ENCODE measurements around the gene NPDC1. TPM values are rescaled to one million over a fixed set of nuclear protein-coding genes. Genes with fewer than 3 reads are reported as not detected.

NPDC1 gene
- total RNA-seq, 4 donors from 2014 or later = 25.2 to 221 (median 59.2) TPM

- Histone ChIP-seq H3K36me3 (no peaks in the 10 kb centered on the region), H3K4me3 (no peak overlapping the region), H3K27me3 (no peaks in the 10 kb centered on the region), H3K9me3 (no peaks in the 10 kb centered on the region), H3K27ac (no peak overlapping the region), H3K4me1 (peaks cover 0 to 19% of the 10 kb centered on the region in 2 donors)
- TF ChIP-seq, protein P1, sequence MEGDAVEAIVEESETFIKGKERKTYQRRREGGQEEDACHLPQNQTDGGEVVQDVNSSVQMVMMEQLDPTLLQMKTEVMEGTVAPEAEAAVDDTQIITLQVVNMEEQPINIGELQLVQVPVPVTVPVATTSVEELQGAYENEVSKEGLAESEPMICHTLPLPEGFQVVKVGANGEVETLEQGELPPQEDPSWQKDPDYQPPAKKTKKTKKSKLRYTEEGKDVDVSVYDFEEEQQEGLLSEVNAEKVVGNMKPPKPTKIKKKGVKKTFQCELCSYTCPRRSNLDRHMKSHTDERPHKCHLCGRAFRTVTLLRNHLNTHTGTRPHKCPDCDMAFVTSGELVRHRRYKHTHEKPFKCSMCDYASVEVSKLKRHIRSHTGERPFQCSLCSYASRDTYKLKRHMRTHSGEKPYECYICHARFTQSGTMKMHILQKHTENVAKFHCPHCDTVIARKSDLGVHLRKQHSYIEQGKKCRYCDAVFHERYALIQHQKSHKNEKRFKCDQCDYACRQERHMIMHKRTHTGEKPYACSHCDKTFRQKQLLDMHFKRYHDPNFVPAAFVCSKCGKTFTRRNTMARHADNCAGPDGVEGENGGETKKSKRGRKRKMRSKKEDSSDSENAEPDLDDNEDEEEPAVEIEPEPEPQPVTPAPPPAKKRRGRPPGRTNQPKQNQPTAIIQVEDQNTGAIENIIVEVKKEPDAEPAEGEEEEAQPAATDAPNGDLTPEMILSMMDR (IDR thresholded peaks at IDR 0.05) = no peak
- no peak for TF ChIP-seq POLR2A (IDR thresholded peaks at IDR 0.05)
- intact Hi-C loops (cut with DNase I; ENCODE audit: low total_unique reads) = no loop called here
- DNase-seq = no peak
These were observed 51.6 kb downstream of the NPDC1 start for GRCh38 chr9:136994180-136994887.

GRCh38 chr9:136992819-136993369, 53.1 kb downstream of the NPDC1 start:
- DNase-seq = no peak
- Histone ChIP-seq H3K36me3 (no peaks in the 10 kb centered on the region), H3K4me3 (peak overlapping the region; percentile 46 to 88), H3K27ac (peak overlapping the region; percentile 36 to 59), H3K9me3 (no peaks in the 10 kb centered on the region), H3K27me3 (no peaks in the 10 kb centered on the region), H3K4me1 (peaks cover 0 to 19% of the 10 kb centered on the region in 2 donors)
- TF ChIP-seq POLR2A (IDR thresholded peaks at IDR 0.05) = no peak
- TF ChIP-seq, protein P1 (IDR thresholded peaks at IDR 0.05) = no peak
- intact Hi-C loops (cut with DNase I; ENCODE audit: low total_unique reads) = no loop called here

DNA sequence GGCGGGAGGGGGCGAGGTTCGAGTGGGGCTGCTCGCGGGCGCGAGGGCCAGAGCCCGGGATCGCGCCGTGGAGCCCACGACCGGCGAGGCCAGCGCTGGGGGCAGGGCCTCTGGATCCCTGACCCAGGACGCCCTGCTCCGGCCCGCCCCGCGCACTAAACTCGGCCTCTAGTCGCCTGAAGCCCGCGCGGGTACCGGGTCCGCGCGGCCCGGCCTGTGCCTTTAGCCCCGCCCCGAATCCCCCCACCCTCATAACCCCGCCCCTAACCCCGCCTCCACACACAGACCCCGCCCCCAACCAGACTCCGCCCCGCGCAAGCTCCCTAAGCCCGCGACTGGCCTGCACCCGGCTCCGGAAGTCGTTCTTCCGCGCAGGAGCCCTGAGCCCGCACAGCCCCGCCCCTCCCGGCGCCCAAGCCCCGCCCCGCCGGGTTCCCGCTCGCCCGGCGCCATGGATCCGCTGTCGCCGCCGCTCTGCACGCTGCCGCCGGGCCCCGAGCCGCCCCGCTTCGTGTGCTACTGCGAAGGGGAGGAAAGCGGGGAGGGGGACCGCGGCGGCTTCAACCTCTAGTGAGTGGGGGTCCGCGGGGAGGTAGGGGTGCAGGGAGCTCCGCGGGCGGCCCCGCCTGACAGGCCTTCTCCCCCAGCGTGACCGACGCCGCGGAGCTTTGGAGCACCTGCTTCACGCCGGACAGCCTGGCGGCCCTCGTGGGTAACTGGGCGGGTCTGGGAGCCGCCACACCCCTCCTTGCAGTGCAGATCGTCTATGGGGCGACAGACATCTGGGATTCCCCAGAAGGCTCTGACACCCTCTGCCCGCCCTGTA, 53.8 kb downstream of the NPDC1 start, which contains the start of gene PAXX:
Gene PAXX, plus strand, starts transcription at position 430 of the 826 bp plus-strand sequence. Its CDS starts 22 bp downstream, at position 452.
- intact Hi-C loops (cut with DNase I; ENCODE audit: low total_unique reads) = no loop called here
- peak; percentile 89 to 91 for DNase-seq
- Histone ChIP-seq H3K4me3 (peak within 1 kb of the TSS; percentile 46 to 88), H3K9me3 (no peaks in the 10 kb centered on the region), H3K27me3 (no peaks in the 10 kb centered on the region), H3K4me1 (peaks cover 0 to 19% of the 10 kb centered on the region in 2 donors), H3K36me3 (no peaks in the 10 kb centered on the region), H3K27ac (peak within 1 kb of the TSS; percentile 83 to 91)
- TF ChIP-seq POLR2A (IDR thresholded peaks at IDR 0.05) = peak in 1 of 2 donors; percentile 35
- TF ChIP-seq, protein P1 (IDR thresholded peaks at IDR 0.05) = peak in 1 of 4 experiments; percentile 2

GRCh38 chr9:136990242-136990911, 55.6 kb downstream of the NPDC1 start:
- Histone ChIP-seq H3K9me3 (no peaks in the 10 kb centered on the region), H3K27ac (no peak overlapping the region), H3K36me3 (no peaks in the 10 kb centered on the region), H3K4me3 (no peak overlapping the region), H3K27me3 (peaks cover 0 to 12% of the 10 kb centered on the region in 2 donors), H3K4me1 (peaks cover 0 to 6% of the 10 kb centered on the region in 2 donors)
- no peak for TF ChIP-seq POLR2A (IDR thresholded peaks at IDR 0.05)
- TF ChIP-seq, protein P1 (IDR thresholded peaks at IDR 0.05) = no peak
- intact Hi-C loops (cut with DNase I; ENCODE audit: low total_unique reads) = no loop called here
- no peak for DNase-seq

Small RNA genes lying within 50 kb of the gene (small RNA-seq; reads per million reads assigned to genes)
- not detected for gene RF00153

Other genes starting within 250 kb of the NPDC1 start
- gene CCDC183, start 249.8 kb downstream of the NPDC1 start, total RNA-seq = 1 to 10 TPM in 2 of 4 donors, not detected in 2; 2.0 TPM
- 10 to 100 TPM; 28.8 to 57.9 (median 39.6) TPM for gene RABL6, start 238.2 kb downstream of the NPDC1 start, total RNA-seq
- gene AJM1, start 203.7 kb downstream of the NPDC1 start, total RNA-seq = 1 to 10 TPM in 3 of 4 donors, not detected in 1; 1.3 to 3.6 (median 3.6) TPM
- gene PHPT1, start 196.8 kb downstream of the NPDC1 start, total RNA-seq = 10 to 100 TPM; 12.4 to 55.5 (median 31.4) TPM
- 1 to 10 TPM in 2 of 4 donors, under 1 TPM in 1, not detected in 1; 0.26 to 4.3 (median 4.2) TPM for gene MAMDC4, start 193.8 kb downstream of the NPDC1 start, total RNA-seq
- gene EDF1, start 179.9 kb downstream of the NPDC1 start, total RNA-seq = 100 to 1,000 TPM in 3 of 4 donors, 10 to 100 TPM in 1; 75.6 to 244 (median 144) TPM
- 10 to 100 TPM in 3 of 4 donors, under 1 TPM in 1; 0.88 to 22.1 (median 11.9) TPM for gene TRAF2, start 159.7 kb downstream of the NPDC1 start, total RNA-seq
- gene FBXW5, start 101.4 kb downstream of the NPDC1 start, total RNA-seq = 100 to 1,000 TPM in 1 of 4 donors, 10 to 100 TPM in 3; 67.4 to 111 (median 75.3) TPM
- not detected for gene C8G, start 100.9 kb downstream of the NPDC1 start, total RNA-seq
- gene LCN12, start 93.9 kb downstream of the NPDC1 start, total RNA-seq = 10 to 100 TPM in 2 of 4 donors, 1 to 10 TPM in 1, not detected in 1; 5.4 to 43.2 (median 10.3) TPM
- 100 to 1,000 TPM in 1 of 4 donors, 10 to 100 TPM in 3; 13.5 to 116 (median 58.8) TPM for gene PTGDS, start 68.7 kb downstream of the NPDC1 start, total RNA-seq
- gene LCNL1, start 63.2 kb downstream of the NPDC1 start, total RNA-seq = 1 to 10 TPM in 1 of 4 donors, under 1 TPM in 3; under 0.01 to 6.9 (median 0.54) TPM
- 10 to 100 TPM; 14.2 to 39.5 (median 18.8) TPM for gene PAXX, start 53.8 kb downstream of the NPDC1 start, total RNA-seq
- gene CLIC3, start 49.6 kb downstream of the NPDC1 start, total RNA-seq = 1 to 10 TPM in 2 of 4 donors, not detected in 2; 1.5 TPM
- gene ABCA2, start 17.9 kb downstream of the NPDC1 start, total RNA-seq = 10 to 100 TPM; 24.8 to 36.9 (median 26.1) TPM
- gene FUT7, start 14.1 kb downstream of the NPDC1 start, total RNA-seq = not detected
- gene ENTPD2, start 7.9 kb upstream of the NPDC1 start, total RNA-seq = 10 to 100 TPM in 1 of 4 donors, 1 to 10 TPM in 1, not detected in 2; 2.4 to 11.5 TPM
- gene SAPCD2, start 24.4 kb upstream of the NPDC1 start, total RNA-seq = 1 to 10 TPM in 2 of 4 donors, under 1 TPM in 1, not detected in 1; 0.15 to 5.9 (median 1.0) TPM
- gene UAP1L1, start 31.3 kb upstream of the NPDC1 start, total RNA-seq = 10 to 100 TPM in 1 of 4 donors, 1 to 10 TPM in 2, under 1 TPM in 1; 0.51 to 13.8 (median 5.3) TPM
- 10 to 100 TPM; 32.9 to 65.0 (median 47.5) TPM for gene MAN1B1, start 40.8 kb upstream of the NPDC1 start, total RNA-seq
- gene DPP7, start 68.6 kb upstream of the NPDC1 start, total RNA-seq = 100 to 1,000 TPM in 1 of 4 donors, 10 to 100 TPM in 3; 23.2 to 100 (median 76.8) TPM
- gene GRIN1, start 93.0 kb upstream of the NPDC1 start, total RNA-seq = not detected
- under 1 TPM in 1 of 4 donors, not detected in 3; 0.29 TPM for gene LRRC26, start 123.9 kb upstream of the NPDC1 start, total RNA-seq
- gene TMEM210, start 125.9 kb upstream of the NPDC1 start, total RNA-seq = not detected
- gene ANAPC2, start 142.4 kb upstream of the NPDC1 start, total RNA-seq = 10 to 100 TPM in 3 of 4 donors, 1 to 10 TPM in 1; 6.7 to 65.6 (median 24.9) TPM
- gene SSNA1, start 142.5 kb upstream of the NPDC1 start, total RNA-seq = 10 to 100 TPM; 17.1 to 47.1 (median 40.6) TPM
- 10 to 100 TPM in 1 of 4 donors, 1 to 10 TPM in 2, under 1 TPM in 1; 0.29 to 17.1 (median 5.5) TPM for gene TPRN, start 154.6 kb upstream of the NPDC1 start, total RNA-seq
- 10 to 100 TPM; 33.2 to 53.3 (median 38.7) TPM for gene TMEM203, start 159.5 kb upstream of the NPDC1 start, total RNA-seq
- 10 to 100 TPM in 1 of 4 donors, 1 to 10 TPM in 1, not detected in 2; 4.5 to 14.9 TPM for gene NDOR1, start 159.5 kb upstream of the NPDC1 start, total RNA-seq
- 1 to 10 TPM in 1 of 4 donors, not detected in 3; 3.7 TPM for gene RNF208, start 176.1 kb upstream of the NPDC1 start, total RNA-seq
- gene CYSRT1, start 179.0 kb upstream of the NPDC1 start, total RNA-seq = under 1 TPM in 1 of 4 donors, not detected in 3; 0.34 TPM
- under 1 TPM in 1 of 4 donors, not detected in 3; 0.21 TPM for gene RNF224, start 181.3 kb upstream of the NPDC1 start, total RNA-seq
- gene SLC34A3, start 184.7 kb upstream of the NPDC1 start, total RNA-seq = under 1 TPM in 1 of 4 donors, not detected in 3; 0.48 TPM
- gene TUBB4B, start 195.1 kb upstream of the NPDC1 start, total RNA-seq = 100 to 1,000 TPM in 3 of 4 donors, 10 to 100 TPM in 1; 91.5 to 174 (median 139) TPM
- gene STPG3, start 205.1 kb upstream of the NPDC1 start, total RNA-seq = not detected
- 10 to 100 TPM; 17.1 to 46.5 (median 43.2) TPM for gene NELFB, start 209.2 kb upstream of the NPDC1 start, total RNA-seq
- 10 to 100 TPM in 3 of 4 donors, 1 to 10 TPM in 1; 2.6 to 12.7 (median 11.5) TPM for gene TOR4A, start 231.5 kb upstream of the NPDC1 start, total RNA-seq